LNCaP clone FGC (cell line): ENCODE results near the gene TAF3.
A peak's percentile ranks its signal among the peaks of the same experiment; 100 is the strongest.

Experiments used
- DNase-seq: peaks from one replicate; pipeline ENCODE4 v3.0.0-alpha.2; 2011; ENCODE audit warnings: low read depth
- H3K4me3 ChIP-seq: 2 replicates; pipeline ENCODE4 v1.5.1; 2011; ENCODE audit warnings: mild to moderate bottlenecking, low read depth, low read length, control low read depth
- TF ChIP-seq, protein P1 (sequence below): IDR thresholded peaks from 2 replicates; pipeline ENCODE4 v1.5.1; 2012; ENCODE audit warnings: mild to moderate bottlenecking; ENCODE audit not compliant: control insufficient read depth, insufficient read depth; ENCODE audit errors: extremely low read depth

TAF3 gene

DNA sequence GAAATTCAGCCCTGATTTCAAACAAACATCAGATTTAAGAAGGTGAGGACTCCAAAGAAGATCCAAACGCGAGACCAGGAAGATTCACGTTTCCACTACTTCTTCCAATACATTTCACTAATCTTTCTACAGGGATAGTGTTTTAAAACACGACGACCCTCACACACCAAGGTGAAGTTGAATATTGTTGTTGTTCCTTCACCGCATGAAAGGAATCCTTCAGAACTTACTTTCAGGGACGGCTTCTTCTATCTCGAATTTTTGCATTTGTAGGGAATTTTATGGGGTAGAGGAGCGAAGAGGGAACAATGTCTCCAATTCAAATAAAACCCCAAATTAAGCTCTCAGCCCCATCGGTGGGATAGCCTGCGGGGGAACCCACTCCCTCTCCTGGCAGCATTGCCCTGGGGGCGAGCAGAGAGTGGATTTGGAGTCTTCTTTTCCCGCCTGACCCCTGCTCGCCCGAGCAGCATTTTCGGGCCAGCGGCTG is 234.7 kb downstream of the TAF3 start:
- H3K4me3 ChIP-seq, result no peak overlapping the region
- DNase-seq, result no peak
- TF ChIP-seq, protein P1, sequence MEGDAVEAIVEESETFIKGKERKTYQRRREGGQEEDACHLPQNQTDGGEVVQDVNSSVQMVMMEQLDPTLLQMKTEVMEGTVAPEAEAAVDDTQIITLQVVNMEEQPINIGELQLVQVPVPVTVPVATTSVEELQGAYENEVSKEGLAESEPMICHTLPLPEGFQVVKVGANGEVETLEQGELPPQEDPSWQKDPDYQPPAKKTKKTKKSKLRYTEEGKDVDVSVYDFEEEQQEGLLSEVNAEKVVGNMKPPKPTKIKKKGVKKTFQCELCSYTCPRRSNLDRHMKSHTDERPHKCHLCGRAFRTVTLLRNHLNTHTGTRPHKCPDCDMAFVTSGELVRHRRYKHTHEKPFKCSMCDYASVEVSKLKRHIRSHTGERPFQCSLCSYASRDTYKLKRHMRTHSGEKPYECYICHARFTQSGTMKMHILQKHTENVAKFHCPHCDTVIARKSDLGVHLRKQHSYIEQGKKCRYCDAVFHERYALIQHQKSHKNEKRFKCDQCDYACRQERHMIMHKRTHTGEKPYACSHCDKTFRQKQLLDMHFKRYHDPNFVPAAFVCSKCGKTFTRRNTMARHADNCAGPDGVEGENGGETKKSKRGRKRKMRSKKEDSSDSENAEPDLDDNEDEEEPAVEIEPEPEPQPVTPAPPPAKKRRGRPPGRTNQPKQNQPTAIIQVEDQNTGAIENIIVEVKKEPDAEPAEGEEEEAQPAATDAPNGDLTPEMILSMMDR, result no peak

DNA sequence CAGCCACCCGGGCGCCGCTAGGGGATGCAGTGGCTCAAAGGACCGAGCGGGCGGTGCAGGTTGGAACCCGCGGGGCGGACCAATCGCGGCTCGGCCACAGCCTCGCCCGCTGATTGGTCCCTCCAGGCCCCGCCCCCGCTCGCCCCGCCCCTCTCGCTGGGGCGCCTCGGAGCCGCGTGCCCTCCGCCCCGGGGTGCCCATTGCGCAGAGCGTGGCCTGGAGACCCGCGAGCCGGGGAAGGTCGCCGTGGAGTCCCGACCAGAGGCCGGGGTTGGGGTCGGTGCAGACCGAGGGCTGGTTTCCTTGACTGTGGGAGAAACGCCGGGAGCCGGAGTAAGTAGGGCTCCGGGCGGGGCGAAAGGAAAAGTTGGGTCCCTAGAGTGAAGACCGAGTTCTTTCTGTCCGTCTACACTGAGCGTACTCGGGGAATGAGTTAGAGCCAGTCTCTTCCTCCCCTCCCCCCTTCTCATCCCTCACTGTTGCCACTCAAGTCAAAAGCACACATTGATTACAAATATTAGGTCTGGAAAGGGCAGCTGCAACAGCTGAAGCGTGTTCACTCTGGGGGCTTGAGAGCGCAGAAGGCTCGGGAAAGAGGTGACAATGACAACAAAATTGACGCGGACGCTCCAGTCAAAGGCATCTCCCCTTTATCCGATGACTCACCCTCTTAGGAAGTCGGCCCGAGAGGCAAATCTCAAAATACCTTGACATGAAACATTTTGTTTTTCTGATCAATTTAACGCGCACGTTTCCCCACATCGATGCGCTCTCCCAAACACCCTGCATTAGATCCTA is 235.3 kb downstream of the TAF3 start:
- DNase-seq, result no peak
- TF ChIP-seq, protein P1, result peak; percentile 48
- H3K4me3 ChIP-seq, result no peak overlapping the region

DNA sequence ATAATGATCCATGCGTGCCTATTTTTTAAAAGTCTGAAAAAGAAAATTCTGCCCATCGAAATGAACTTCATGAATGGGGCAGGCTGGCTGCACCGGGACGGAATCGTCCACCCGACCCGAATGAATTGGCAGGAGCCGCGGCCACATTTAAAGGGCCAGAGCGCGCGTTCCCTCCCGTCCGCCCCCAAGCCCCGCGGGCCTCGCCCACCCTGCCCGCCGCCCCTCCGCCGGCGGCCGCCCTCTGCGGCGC is 235.9 kb downstream of the TAF3 start:
- TF ChIP-seq, protein P1, result no peak
- H3K4me3 ChIP-seq, result no peak overlapping the region
- DNase-seq, result no peak

DNA sequence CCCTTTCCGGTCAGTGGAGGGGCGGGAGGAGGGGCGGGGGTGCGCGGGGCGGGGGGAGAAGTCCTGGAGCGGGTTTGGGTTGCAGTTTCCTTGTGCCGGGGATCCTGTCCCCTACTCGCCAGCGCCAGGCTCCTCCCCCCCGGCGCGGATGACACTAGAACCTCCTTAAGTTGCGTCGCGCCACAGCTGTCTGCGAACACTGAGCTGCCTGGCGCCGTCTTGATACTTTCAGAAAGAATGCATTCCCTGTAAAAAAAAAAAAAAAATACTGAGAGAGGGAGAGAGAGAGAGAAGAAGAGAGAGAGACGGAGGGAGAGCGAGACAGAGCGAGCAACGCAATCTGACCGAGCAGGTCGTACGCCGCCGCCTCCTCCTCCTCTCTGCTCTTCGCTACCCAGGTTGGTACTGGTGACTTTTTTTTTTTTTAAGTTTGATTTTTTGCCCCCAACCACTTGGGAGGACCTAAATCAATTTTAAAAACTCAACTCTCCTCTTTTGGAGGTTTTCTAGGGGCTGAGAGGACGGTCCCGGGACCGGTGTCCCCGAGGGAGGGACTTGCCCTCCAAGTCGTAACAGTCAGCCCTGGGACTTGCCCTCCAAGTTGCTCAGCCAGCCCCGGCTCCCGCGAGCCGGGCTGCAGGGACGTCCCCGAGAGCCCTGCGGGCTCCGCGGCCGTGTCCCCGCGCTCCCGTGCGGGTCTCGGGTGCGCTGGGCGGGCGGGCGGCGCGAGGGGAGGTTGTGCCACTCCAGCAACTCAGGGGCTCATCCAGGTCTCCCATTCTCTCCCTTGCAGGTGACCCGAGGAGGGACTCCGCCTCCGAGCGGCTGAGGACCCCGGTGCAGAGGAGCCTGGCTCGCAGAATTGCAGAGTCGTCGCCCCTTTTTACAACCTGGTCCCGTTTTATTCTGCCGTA is 236.4 kb downstream of the TAF3 start, which contains the start of gene GATA3:
Gene GATA3, plus strand, starts transcription at position 195 of the 914 bp plus-strand sequence. CDS start 968 bp downstream, outside the sequence.
- H3K4me3 ChIP-seq, result no peak within 1 kb of the TSS
- TF ChIP-seq, protein P1, result no peak

DNA sequence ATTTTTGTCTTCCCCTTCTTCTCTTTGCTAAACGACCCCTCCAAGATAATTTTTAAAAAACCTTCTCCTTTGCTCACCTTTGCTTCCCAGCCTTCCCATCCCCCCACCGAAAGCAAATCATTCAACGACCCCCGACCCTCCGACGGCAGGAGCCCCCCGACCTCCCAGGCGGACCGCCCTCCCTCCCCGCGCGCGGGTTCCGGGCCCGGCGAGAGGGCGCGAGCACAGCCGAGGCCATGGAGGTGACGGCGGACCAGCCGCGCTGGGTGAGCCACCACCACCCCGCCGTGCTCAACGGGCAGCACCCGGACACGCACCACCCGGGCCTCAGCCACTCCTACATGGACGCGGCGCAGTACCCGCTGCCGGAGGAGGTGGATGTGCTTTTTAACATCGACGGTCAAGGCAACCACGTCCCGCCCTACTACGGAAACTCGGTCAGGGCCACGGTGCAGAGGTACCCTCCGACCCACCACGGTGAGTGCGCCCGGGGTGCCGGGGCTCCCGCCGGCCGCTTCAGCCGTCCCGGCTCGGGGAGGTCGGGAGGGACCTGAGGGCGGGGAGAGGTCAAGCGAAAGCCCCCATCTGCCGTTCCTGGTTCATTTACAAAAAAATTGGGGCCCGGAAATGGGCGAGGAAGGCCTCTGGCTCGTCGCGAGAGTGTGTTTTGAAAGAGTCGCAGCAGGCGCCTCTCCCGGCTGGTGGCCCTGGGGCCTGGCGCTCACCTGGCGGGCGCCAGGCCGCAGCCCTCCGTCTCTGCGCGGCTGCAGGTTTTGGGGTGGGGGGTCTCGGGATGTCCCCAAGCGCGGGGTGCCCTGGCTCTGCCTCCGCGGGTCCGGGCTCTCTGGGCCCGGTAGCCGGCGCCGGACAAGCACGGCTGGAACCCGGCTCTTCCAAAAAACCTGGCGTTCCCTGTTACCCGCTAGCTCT is 237.4 kb downstream of the TAF3 start:
- TF ChIP-seq, protein P1, result no peak
- no peak overlapping the region for H3K4me3 ChIP-seq
- no peak for DNase-seq

More for the DNA sequence above, 236.4 kb downstream of the TAF3 start, which contains the start of gene GATA3:
- no peak for DNase-seq

DNA sequence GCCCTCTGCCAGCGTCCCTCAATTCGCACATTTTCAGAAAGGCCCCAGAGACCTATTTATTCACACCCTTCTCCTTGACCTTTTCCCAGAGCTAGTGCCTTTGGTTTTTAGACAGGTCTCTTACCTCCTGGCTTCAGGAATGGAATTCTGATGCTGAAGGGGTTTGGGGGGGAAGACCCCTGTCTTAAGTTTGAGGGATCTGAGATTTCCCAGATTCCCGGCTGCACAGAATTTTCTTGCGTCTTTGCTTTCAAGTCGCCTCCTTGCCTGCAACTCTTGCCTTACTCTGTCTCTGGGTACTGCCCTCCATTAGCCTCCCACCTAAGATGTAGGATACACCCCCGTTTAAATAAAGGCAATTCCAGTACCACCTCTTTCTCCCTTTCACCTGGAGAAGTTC is 238.1 kb downstream of the TAF3 start:
- no peak for DNase-seq
- no peak overlapping the region for H3K4me3 ChIP-seq
- TF ChIP-seq, protein P1, result no peak
